Measurements from ENCODE around the gene HPCAL1.
A peak's percentile ranks its signal among the peaks of the same experiment; 100 is the strongest.
"Not testable (repeated sequence)": the region's sequence is repeated elsewhere in the genome, so short reads cannot be mapped to it uniquely, and the experiment has no call there.

The HPCAL1 gene

GRCh38 chr2:10447895-10448575 is 145.3 kb downstream of the HPCAL1 start, which contains the start of gene ODC1:
TSS of gene ODC1 (minus strand) at chr2:10448327. CDS start at chr2:10445032, 3,295 bp downstream.
- peak; percentile 84 to 98 (median 92) for DNase-seq
- intact Hi-C loops (cut with DNase I) = loop anchor here (10.0 kb wide), 1 partner anchor 237 kb away; the partner anchor contains the start of gene NOL10

GRCh38 chr2:10448576-10449485 is 146.1 kb downstream of the HPCAL1 start:
- intact Hi-C loops (cut with DNase I) = loop anchor here (10.0 kb wide), 1 partner anchor 236 kb away; the partner anchor contains the start of gene NOL10
- DNase-seq = peak in 36 of 42 donors; percentile 16 to 95 (median 90)

- intact Hi-C loops (cut with DNase I) = loop anchor here (10.0 kb wide), 1 partner anchor 235 kb away; the partner anchor contains the start of gene NOL10
- DNase-seq = no peak
These were observed 146.8 kb downstream of the HPCAL1 start for GRCh38 chr2:10449486-10449831.

- no peak for DNase-seq
- intact Hi-C loops (cut with DNase I) = loop anchor here (2.0 to 10.0 kb wide), 2 partner anchors 39 to 235 kb away; partner anchors contain the start of gene NOL10
These were observed 147.4 kb downstream of the HPCAL1 start for GRCh38 chr2:10449838-10450691.

- intact Hi-C loops (cut with DNase I) = loop anchor here (2.0 kb wide), 1 partner anchor 41 kb away; no protein-coding TSS in a partner anchor
- DNase-seq = no peak
These were observed 149.1 kb downstream of the HPCAL1 start for GRCh38 chr2:10451819-10452218.

GRCh38 chr2:10452312-10452711 is 149.6 kb downstream of the HPCAL1 start:
- no peak for DNase-seq
- intact Hi-C loops (cut with DNase I) = no loop called here

GRCh38 chr2:10452956-10453904 is 150.5 kb downstream of the HPCAL1 start:
- intact Hi-C loops (cut with DNase I) = no loop called here
- DNase-seq = no peak

- DNase-seq = no peak
- intact Hi-C loops (cut with DNase I) = no loop called here
These were observed 151.2 kb downstream of the HPCAL1 start for GRCh38 chr2:10453905-10454298.

GRCh38 chr2:10454505-10454904 is 151.8 kb downstream of the HPCAL1 start:
- DNase-seq = no peak
- intact Hi-C loops (cut with DNase I) = no loop called here

GRCh38 chr2:10457195-10457594 is 154.5 kb downstream of the HPCAL1 start:
- DNase-seq; intact Hi-C loops (cut with DNase I): not testable (repeated sequence)

- intact Hi-C loops (cut with DNase I) = no loop called here
- no peak for DNase-seq
These were observed 155.3 kb downstream of the HPCAL1 start for GRCh38 chr2:10457846-10458598.

- intact Hi-C loops (cut with DNase I) = no loop called here
- no peak for DNase-seq
These were observed 157.7 kb downstream of the HPCAL1 start for GRCh38 chr2:10460366-10460796.

- DNase-seq = no peak
- intact Hi-C loops (cut with DNase I) = no loop called here
These were observed 159.7 kb downstream of the HPCAL1 start for GRCh38 chr2:10462178-10463083.

- no peak for DNase-seq
- intact Hi-C loops (cut with DNase I) = no loop called here
These were observed 163.2 kb downstream of the HPCAL1 start for GRCh38 chr2:10465910-10466309.

- DNase-seq = no peak
- intact Hi-C loops (cut with DNase I) = no loop called here
These were observed 164.1 kb downstream of the HPCAL1 start for GRCh38 chr2:10466801-10467200.

- no peak for DNase-seq
- intact Hi-C loops (cut with DNase I) = no loop called here
These were observed 164.7 kb downstream of the HPCAL1 start for GRCh38 chr2:10467401-10467800.

Data from head of caudate nucleus (tissue), 42 donors.